Lung (tissue), 12 donors: ENCODE results near the gene PI16. TPM values are rescaled to one million over a fixed set of nuclear protein-coding genes. Genes with fewer than 3 reads are reported as not detected.

Source experiments
- ATAC-seq: fragments of 200-7000 bp; cut with Tn5 transposase; one replicate; pipeline ENCODE4 v1.9.1; 2020; ENCODE audit warnings: moderate number of reproducible peaks; ENCODE audit not compliant: insufficient read depth, low FRiP score
- DNase-seq, 3 donors: peaks; one replicate each; pipeline ENCODE4 v3.0.0-alpha.2; 2013 to 2017
- H3K27ac ChIP-seq, 2 donors: one replicate each; pipeline ENCODE4 v1.5.1; 2013; ENCODE audit warnings: mild to moderate bottlenecking in 2 of 2, moderate library complexity in 2 of 2, control low read depth in 1 of 2, inconsistent platforms in 1 of 2, low read depth in 1 of 2, low read length in 1 of 2
- H3K27me3 ChIP-seq, 3 donors: one replicate each; pipeline ENCODE4 v1.5.1; 2013; ENCODE audit warnings: low read length in 2 of 3; ENCODE audit not compliant: control insufficient read depth in 3 of 3, insufficient read depth in 3 of 3
- H3K36me3 ChIP-seq, 4 donors: one replicate each; pipeline ENCODE4 v1.5.1; 2013; ENCODE audit warnings: low read length in 4 of 4, mild to moderate bottlenecking in 1 of 4, moderate library complexity in 1 of 4; ENCODE audit not compliant: control insufficient read depth in 4 of 4, insufficient read depth in 4 of 4
- H3K4me1 ChIP-seq, 5 donors: one replicate each; pipeline ENCODE4 v1.5.1; 2013; ENCODE audit warnings: low read length in 5 of 5, mild to moderate bottlenecking in 2 of 5, moderate library complexity in 1 of 5; ENCODE audit not compliant: control insufficient read depth in 5 of 5, insufficient read depth in 5 of 5
- H3K4me3 ChIP-seq: one replicate; pipeline ENCODE4 v1.5.1; 2013; ENCODE audit warnings: mild to moderate bottlenecking, control low read depth, moderate library complexity
- H3K9ac ChIP-seq, 2 donors: one replicate each; pipeline ENCODE4 v1.5.1; 2013; ENCODE audit warnings: low read length in 2 of 2, control low read depth in 1 of 2; ENCODE audit not compliant: insufficient read depth in 1 of 2
- H3K9me3 ChIP-seq, 4 donors: one replicate each; pipeline ENCODE4 v1.5.1; 2013; ENCODE audit warnings: low read length in 3 of 4, mild to moderate bottlenecking in 1 of 4, moderate library complexity in 1 of 4; ENCODE audit not compliant: control insufficient read depth in 4 of 4, insufficient read depth in 3 of 4
- CTCF ChIP-seq: IDR thresholded peaks from 2 replicates; pipeline ENCODE4 v1.5.1; 2012; ENCODE audit warnings: mild to moderate bottlenecking; ENCODE audit errors: control extremely low read depth, extremely low read depth
- WGBS, 2 donors: extraction: QIAGEN DNeasy Blood & Tissue Kit; methylation state at CpG; one replicate each; pipeline ENCODE4 v1.1.7; 2013; 5-methylcytosine and 5-hydroxymethylcytosine counted together
- polyA plus RNA-seq, 2 donors: library from polyadenylated mRNA; stranded (reverse); fragments of 200-250 nt; gene quantifications; one replicate each; pipeline ENCODE4 v1.2.1, GENCODE V29; 2013
- total RNA-seq, 2 donors: library from RNA; depleted of rRNA in 1 of 2; stranded (reverse); fragments of >200 nt in 1 of 2; gene quantifications; one replicate each; pipeline ENCODE4 v1.2.1, GENCODE V29; 2014 to 2021
- donor health status: control.
- donor health status: control.
- donor health status: Bipolar disorder and iron deficiency.
- donor health status: healthy.
- donor health status: DM: yes; HTN: yes; CAD: no.

The PI16 gene
- total and polyA plus RNA-seq, 4 donors = 0.60 to 4.3 (median 2.8) TPM

- H3K4me1 ChIP-seq = peaks cover 0 to 3% (median 0%) of the 10 kb centered on the region in 5 donors
- no peaks in the 10 kb centered on the region for H3K36me3 ChIP-seq
- no peak overlapping the region for H3K4me3 ChIP-seq
- DNase-seq (no peak), ATAC-seq (no peak)
- no peak overlapping the region for H3K27ac ChIP-seq
- 36 to 44% methylated on average over 6 of the region's 6 CpGs for WGBS, 2 donors
- no peaks in the 10 kb centered on the region for H3K27me3 ChIP-seq
- H3K9me3 ChIP-seq = no peaks in the 10 kb centered on the region
- TF ChIP-seq CTCF = no peak
- no peak overlapping the region for H3K9ac ChIP-seq
Observed at GRCh38 chr6:36955136-36955535, 598 bp downstream of the PI16 start.

- Histone ChIP-seq H3K27me3 (no peaks in the 10 kb centered on the region), H3K27ac (no peak overlapping the region), H3K4me3 (no peak overlapping the region), H3K9ac (no peak overlapping the region), H3K36me3 (no peaks in the 10 kb centered on the region), H3K4me1 (peaks cover 0 to 5% (median 0%) of the 10 kb centered on the region in 5 donors), H3K9me3 (no peaks in the 10 kb centered on the region)
- ATAC-seq (no peak), DNase-seq (no peak)
- 62 to 78% methylated on average over 9 of the region's 9 CpGs for WGBS, 2 donors
- no peak for TF ChIP-seq CTCF
Observed at GRCh38 chr6:36955671-36956445, 1.3 kb downstream of the PI16 start.

DNA sequence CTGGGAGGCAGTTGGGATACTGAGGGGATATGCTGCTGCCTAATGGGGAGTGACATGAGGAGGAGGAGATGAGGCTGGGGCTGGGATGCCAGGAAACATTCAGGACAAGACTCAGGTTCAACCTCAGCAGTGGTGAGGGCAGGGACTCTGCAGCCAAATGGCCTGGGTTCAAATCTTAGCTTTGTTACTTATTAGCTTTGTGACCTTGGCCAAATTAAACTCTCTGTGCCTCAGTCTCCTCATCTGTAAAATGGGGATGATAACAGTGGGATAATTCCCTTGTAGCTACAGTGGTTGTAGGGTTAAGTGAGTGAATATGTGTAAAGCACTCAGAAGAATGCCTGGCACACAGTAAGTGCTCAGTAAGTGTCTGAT, 1.9 kb downstream of the PI16 start:
- DNase-seq = no peak
- Histone ChIP-seq H3K36me3 (no peaks in the 10 kb centered on the region), H3K4me1 (peaks cover 0 to 6% (median 0%) of the 10 kb centered on the region in 5 donors), H3K9me3 (no peaks in the 10 kb centered on the region), H3K27me3 (no peaks in the 10 kb centered on the region), H3K9ac (no peak overlapping the region), H3K27ac (no peak overlapping the region), H3K4me3 (no peak overlapping the region)
- TF ChIP-seq CTCF = no peak
- ATAC-seq = no peak
